Renal cortical epithelial cell (primary cell): Measurements from ENCODE around the gene PACS1. TPM values are rescaled to one million over a fixed set of nuclear protein-coding genes. Genes with fewer than 3 reads are reported as not detected.

Experiments
- DNase-seq: peaks from one replicate; pipeline ENCODE4 v3.0.0-alpha.2; 2011; ENCODE audit warnings: low read depth
- total RNA-seq: library from RNA; depleted of rRNA; stranded (reverse); fragments of >200 nt; gene quantifications from 2 replicates; pipeline ENCODE4 v1.2.3, GENCODE V29; 2014

Gene PACS1
- total RNA-seq, 1 donor from 2014 or later = 61.2 TPM

DNA sequence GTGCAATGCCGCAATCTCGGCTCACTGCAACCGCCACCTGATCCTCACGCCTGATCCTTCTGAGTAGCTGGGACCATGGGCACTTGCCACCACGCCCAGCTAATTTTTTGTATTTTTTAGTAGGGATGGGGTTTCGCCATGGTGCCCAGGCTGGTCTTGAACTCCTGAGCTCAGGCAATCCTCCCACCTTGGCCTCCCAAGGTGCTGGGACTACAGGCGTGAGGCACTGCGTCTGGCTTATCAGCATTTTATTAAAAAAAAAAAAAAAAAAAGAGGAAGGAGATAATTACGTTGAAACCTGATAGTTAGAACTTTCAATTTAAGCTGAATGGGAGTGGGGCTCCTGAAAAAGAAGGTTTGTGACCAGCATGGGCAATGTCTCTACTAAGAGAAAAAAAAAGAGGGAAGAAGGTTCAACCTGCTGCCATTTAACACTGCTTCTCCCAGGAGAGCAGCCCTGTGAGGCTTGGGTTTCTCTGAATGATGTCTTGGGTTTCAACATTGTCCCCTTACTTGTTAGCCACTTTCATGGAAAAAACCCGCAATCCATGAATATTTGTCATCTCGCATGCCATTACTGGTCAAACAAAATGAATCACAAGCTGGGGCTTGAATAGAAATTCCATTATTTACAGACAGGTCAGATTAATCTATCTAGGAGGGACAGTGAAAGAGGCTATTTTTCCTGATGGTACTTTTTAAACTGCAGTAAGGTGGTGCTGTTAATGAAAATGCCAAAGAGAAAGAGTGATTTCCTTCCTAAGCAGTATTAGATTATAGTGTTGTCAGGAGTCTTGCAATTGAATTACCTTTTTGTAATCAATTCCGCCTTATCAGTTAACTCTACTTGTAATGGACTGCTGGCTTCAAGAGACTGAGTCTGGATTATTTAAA, 72.5 kb downstream of the PACS1 start:
- peak; percentile 60 for DNase-seq

DNA sequence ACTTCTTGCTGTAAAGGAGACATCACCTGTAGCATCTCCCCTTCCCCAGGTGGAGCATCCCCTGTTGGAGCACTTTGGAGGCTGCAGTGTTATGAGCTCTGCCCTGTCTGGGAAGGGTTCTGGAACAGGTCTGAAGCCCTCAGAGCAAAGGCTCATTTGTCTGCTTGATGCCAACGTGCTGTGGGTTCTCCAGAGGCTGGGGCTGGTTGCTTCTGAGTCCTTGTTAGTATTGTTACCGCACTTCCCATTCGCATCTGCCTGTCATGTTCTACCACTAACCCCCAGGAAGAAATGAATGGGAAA, 73.1 kb downstream of the PACS1 start:
- no peak for DNase-seq

GRCh38 chr11:66143996-66144678, 74.1 kb downstream of the PACS1 start:
- DNase-seq = no peak

DNA sequence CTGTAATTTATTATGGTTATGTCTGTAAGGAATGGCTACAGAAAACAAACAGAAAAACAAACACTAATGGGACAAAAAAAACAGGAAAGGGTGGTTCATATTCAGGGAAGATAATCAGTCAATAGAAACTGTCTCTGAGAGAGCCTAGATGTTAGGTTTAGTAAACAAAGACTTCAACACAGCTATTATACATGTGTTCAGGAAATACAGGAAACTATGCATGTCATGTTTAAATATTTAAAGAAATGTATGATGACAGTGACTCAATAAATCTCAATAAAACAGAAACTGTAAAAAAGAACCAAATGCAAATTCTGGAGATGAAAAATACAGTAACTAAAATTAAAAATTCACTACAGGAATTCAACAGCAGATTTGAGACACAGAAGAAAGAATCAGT, 76.0 kb downstream of the PACS1 start:
- DNase-seq = no peak

GRCh38 chr11:66146940-66147339, 76.9 kb downstream of the PACS1 start:
- no peak for DNase-seq

GRCh38 chr11:66150140-66150539, 80.1 kb downstream of the PACS1 start:
- no peak for DNase-seq

GRCh38 chr11:66150725-66151124, 80.7 kb downstream of the PACS1 start:
- DNase-seq = peak; percentile 18

GRCh38 chr11:66151273-66151672, 81.2 kb downstream of the PACS1 start:
- DNase-seq = no peak

GRCh38 chr11:66154109-66154508, 84.0 kb downstream of the PACS1 start:
- no peak for DNase-seq

DNA sequence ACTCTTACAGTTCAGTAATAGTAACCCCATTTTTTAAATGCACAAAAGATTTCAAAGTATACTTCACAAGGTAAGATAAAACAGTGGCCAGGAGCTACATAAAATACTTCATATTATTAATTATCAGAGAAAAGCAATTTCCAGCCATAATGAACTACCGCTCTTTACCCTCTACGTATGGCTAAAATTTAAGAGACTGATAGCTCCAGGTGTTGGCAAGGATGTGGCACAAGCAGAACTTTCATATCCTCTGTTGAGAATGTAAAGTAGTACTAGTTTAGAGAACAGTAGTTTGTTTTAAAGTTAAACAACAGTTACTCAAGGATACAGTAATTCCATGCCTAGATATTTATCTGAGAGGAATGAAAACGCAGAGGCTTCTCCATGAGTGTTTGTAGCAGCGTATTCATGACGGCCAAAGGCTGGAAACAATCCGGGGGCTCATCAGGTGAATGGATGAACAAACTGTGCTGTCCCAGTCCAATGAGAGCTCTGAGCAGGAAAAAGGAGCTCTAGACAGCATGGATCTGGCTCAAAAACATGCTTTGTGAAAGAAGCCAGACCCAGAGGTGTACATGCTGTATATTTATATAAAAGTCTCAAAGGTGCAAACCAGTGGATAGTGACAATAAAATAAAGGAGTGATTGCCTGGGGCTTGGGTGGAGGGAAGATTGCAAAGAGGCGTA, 85.5 kb downstream of the PACS1 start:
- no peak for DNase-seq

DNA sequence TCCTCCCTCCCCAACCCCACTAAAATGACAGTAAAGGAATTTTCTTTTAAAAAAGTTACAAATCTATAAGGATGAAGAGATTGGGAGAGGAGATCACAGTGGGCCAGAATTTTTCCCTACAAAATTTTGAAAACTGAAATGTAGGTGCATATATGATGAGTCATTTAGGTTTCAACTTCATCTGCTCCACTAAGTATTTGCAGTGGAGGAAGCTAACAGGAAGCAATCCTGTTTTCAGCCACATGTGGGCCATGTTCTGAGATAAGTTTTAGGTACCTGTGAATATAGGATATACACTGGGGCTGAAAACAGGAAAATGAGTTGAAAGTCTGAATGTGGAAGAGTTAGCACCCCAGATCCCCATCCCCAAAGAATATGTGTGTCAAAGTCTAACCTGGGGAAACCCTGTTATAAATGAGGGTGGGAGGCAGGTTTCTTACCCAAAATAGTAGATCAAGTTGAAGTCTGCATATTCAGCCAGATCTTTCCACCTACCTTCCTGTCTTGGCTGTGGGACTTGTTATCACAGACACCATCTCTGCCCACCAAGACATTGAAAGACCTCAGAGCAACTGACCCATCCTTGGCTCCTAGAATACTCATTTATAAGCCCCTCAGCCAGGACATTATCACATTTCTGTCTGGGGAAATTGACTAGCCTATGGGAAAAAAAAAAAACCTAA, 87.3 kb downstream of the PACS1 start:
- no peak for DNase-seq

GRCh38 chr11:66158156-66158555, 88.1 kb downstream of the PACS1 start:
- DNase-seq = no peak

- DNase-seq = peak; percentile 7
Observed at GRCh38 chr11:66159324-66159984, 89.4 kb downstream of the PACS1 start.

DNA sequence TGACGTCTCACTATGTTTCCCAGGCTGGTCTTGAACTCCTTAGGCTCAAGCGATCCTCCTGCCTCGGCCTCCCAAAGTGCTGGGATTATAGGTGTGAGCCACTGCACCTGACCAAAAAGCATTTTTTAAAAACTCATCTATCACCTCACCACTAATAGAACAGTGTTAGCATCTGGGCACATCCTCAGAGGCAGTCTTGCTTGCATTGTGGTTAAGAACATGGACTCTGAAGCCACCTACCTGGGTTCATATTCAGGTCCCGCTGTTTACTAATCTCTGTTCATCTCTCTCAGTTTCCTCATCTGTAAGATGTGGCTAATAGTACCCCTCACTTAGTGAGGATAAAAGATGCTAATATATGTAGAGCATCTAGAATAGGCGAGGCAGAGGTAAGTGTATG, 90.6 kb downstream of the PACS1 start:
- DNase-seq = no peak

GRCh38 chr11:66168289-66168688, 98.2 kb downstream of the PACS1 start:
- DNase-seq = no peak

DNA sequence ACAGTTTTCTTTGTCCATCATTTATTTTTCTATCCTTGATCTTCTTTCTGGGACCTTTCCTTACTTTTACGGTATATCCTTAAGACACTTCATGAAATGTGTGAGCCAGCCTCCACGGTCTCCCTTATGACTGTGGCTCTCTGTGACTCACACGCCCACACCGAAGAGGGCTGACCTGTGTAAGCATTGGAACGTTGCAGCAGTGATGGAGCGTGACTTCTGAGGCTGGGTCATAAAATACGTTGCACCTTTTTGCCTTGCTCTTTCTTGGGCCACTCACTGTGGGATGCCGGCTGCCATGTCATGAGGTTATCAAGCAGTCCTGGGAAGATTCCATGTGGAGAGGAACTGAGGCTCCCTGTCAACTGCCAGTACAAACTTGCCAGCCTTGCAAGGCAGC, 102.1 kb downstream of the PACS1 start:
- peak; percentile 85 for DNase-seq

- no peak for DNase-seq
Observed at GRCh38 chr11:66176650-66177049, 106.6 kb downstream of the PACS1 start.

- DNase-seq = no peak
Observed at GRCh38 chr11:66178183-66178582, 108.1 kb downstream of the PACS1 start.

GRCh38 chr11:66178871-66179270, 108.8 kb downstream of the PACS1 start:
- DNase-seq = no peak

- DNase-seq = no peak
Observed at GRCh38 chr11:66181632-66182315, 111.7 kb downstream of the PACS1 start.

- peak; percentile 42 for DNase-seq
Observed at GRCh38 chr11:66183494-66184048, 113.5 kb downstream of the PACS1 start.
